WTC11 (cell line): Measurements from ENCODE around the gene PRLR.

Experiments used
- CTCF ChIP-seq: fragments of 200-600 bp; IDR thresholded peaks from 2 replicates; pipeline ENCODE4 v1.8.0; 2022; ENCODE audit warnings: antibody characterized with exemption
- EMX1 ChIP-seq: fragments of 250-450 bp; sonication (Bioruptor Pico); IDR thresholded peaks from 2 replicates; pipeline ENCODE4 v1.8.0; 2021; ENCODE audit warnings: mild to moderate bottlenecking
- FOXJ3 ChIP-seq: sonication (generic); formaldehyde crosslinking; IDR thresholded peaks from 2 replicates; pipeline ENCODE4 v1.9.0; 2021; ENCODE audit warnings: missing genetic modification reagents, mild to moderate bottlenecking, borderline replicate concordance
- TEAD4 ChIP-seq: sonication (generic); formaldehyde crosslinking; IDR thresholded peaks from 2 replicates; pipeline ENCODE4 v1.8.0; 2022; ENCODE audit warnings: mild to moderate bottlenecking, missing genetic modification reagents
- TP53 ChIP-seq: sonication (generic); formaldehyde crosslinking; IDR thresholded peaks from 2 replicates; pipeline ENCODE4 v1.8.1; 2023; ENCODE audit warnings: mild to moderate bottlenecking, missing genetic modification reagents
- USF2 ChIP-seq: sonication (generic); formaldehyde crosslinking; IDR thresholded peaks from 2 replicates; pipeline ENCODE4 v1.8.1; 2023; ENCODE audit warnings: mild to moderate bottlenecking, missing genetic modification reagents, moderate library complexity
- ZBTB43 ChIP-seq: sonication (generic); formaldehyde crosslinking; IDR thresholded peaks from 2 replicates; pipeline ENCODE4 v1.8.1; 2023; ENCODE audit warnings: mild to moderate bottlenecking, missing genetic modification reagents
- TF ChIP-seq, protein P1 (sequence below): sonication (generic); formaldehyde crosslinking; IDR thresholded peaks from 2 replicates; pipeline ENCODE4 v1.8.1; 2023; ENCODE audit warnings: mild to moderate bottlenecking, moderate library complexity, missing genetic modification reagents
- TF ChIP-seq, protein P2 (sequence below): sonication (generic); formaldehyde crosslinking; IDR thresholded peaks from 2 replicates; pipeline ENCODE4 v1.8.1; 2022; ENCODE audit warnings: missing genetic modification reagents, borderline replicate concordance

- TF ChIP-seq USF2 (CRISPR knock-in tag) (no peak), CTCF (no peak), EMX1 (CRISPR knock-in tag) (no peak), TP53 (CRISPR knock-in tag) (no peak), ZBTB43 (no peak), TEAD4 (no peak), FOXJ3 (CRISPR knock-in tag) (no peak)
- TF ChIP-seq, protein P1, sequence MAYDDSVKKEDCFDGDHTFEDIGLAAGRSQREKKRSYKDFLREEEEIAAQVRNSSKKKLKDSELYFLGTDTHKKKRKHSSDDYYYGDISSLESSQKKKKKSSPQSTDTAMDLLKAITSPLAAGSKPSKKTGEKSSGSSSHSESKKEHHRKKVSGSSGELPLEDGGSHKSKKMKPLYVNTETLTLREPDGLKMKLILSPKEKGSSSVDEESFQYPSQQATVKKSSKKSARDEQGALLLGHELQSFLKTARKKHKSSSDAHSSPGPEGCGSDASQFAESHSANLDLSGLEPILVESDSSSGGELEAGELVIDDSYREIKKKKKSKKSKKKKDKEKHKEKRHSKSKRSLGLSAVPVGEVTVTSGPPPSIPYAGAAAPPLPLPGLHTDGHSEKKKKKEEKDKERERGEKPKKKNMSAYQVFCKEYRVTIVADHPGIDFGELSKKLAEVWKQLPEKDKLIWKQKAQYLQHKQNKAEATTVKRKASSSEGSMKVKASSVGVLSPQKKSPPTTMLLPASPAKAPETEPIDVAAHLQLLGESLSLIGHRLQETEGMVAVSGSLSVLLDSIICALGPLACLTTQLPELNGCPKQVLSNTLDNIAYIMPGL (CRISPR knock-in tag) = no peak
- TF ChIP-seq, protein P2, sequence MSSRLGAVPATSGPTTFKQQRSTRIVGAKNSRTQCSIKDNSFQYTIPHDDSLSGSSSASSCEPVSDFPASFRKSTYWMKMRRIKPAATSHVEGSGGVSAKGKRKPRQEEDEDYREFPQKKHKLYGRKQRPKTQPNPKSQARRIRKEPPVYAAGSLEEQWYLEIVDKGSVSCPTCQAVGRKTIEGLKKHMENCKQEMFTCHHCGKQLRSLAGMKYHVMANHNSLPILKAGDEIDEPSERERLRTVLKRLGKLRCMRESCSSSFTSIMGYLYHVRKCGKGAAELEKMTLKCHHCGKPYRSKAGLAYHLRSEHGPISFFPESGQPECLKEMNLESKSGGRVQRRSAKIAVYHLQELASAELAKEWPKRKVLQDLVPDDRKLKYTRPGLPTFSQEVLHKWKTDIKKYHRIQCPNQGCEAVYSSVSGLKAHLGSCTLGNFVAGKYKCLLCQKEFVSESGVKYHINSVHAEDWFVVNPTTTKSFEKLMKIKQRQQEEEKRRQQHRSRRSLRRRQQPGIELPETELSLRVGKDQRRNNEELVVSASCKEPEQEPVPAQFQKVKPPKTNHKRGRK (CRISPR knock-in tag) = no peak
Observed at GRCh38 chr5:35066260-35066795, 164.0 kb downstream of the PRLR start.
